ENCODE data around the gene ERC2.

ERC2 gene

GRCh38 chr3:56238299-56238698 is 230.0 kb downstream of the ERC2 start:
- no peak for DNase-seq

GRCh38 chr3:56233742-56234141 is 234.5 kb downstream of the ERC2 start:
- no peak for DNase-seq

- DNase-seq, result no peak
Measured at GRCh38 chr3:56229311-56229710, 239.0 kb downstream of the ERC2 start.

- DNase-seq, result no peak
Measured at GRCh38 chr3:56222866-56223265, 245.4 kb downstream of the ERC2 start.

- no peak for DNase-seq
Measured at GRCh38 chr3:56219894-56220805, 248.1 kb downstream of the ERC2 start.

GRCh38 chr3:56209982-56210751 is 258.1 kb downstream of the ERC2 start:
- no peak for DNase-seq

GRCh38 chr3:56207922-56208321 is 260.3 kb downstream of the ERC2 start:
- no peak for DNase-seq

GRCh38 chr3:56205406-56205805 is 262.9 kb downstream of the ERC2 start:
- DNase-seq, result no peak

GRCh38 chr3:56202997-56203396 is 265.3 kb downstream of the ERC2 start:
- DNase-seq, result no peak

GRCh38 chr3:56201407-56201806 is 266.9 kb downstream of the ERC2 start:
- DNase-seq, result no peak

- no peak for DNase-seq
Measured at GRCh38 chr3:56200251-56200650, 268.0 kb downstream of the ERC2 start.

- DNase-seq, result no peak
Measured at GRCh38 chr3:56197991-56198390, 270.3 kb downstream of the ERC2 start.

GRCh38 chr3:56197259-56197965 is 270.9 kb downstream of the ERC2 start:
- DNase-seq, result no peak

- DNase-seq, result no peak
Measured at GRCh38 chr3:56196700-56197099, 271.6 kb downstream of the ERC2 start.

GRCh38 chr3:56193519-56193918 is 274.7 kb downstream of the ERC2 start:
- no peak for DNase-seq

- DNase-seq, result no peak
Measured at GRCh38 chr3:56192001-56192400, 276.3 kb downstream of the ERC2 start.

- no peak for DNase-seq
Measured at GRCh38 chr3:56190771-56191305, 277.4 kb downstream of the ERC2 start.

- DNase-seq, result no peak
Measured at GRCh38 chr3:56190130-56190529, 278.1 kb downstream of the ERC2 start.

GRCh38 chr3:56189536-56189935 is 278.7 kb downstream of the ERC2 start:
- DNase-seq, result no peak

- DNase-seq, result no peak
Measured at GRCh38 chr3:56188201-56188600, 280.1 kb downstream of the ERC2 start.

GRCh38 chr3:56187051-56187450 is 281.2 kb downstream of the ERC2 start:
- no peak for DNase-seq

GRCh38 chr3:56185827-56186226 is 282.4 kb downstream of the ERC2 start:
- DNase-seq, result no peak

GRCh38 chr3:56183529-56183928 is 284.7 kb downstream of the ERC2 start:
- DNase-seq, result no peak

Data from activated CD4-positive, alpha-beta T cell treated with anti-CD3 and anti-CD28 coated beads for 4 hours (primary cell).